ENCODE results near the gene MUC20.

- TF ChIP-seq CTCF (optimal IDR thresholded peaks at IDR 0.05 in 1 of 3, IDR thresholded peaks at IDR 0.05 in 1 of 3, conservative IDR thresholded peaks at IDR 0.05 in 1 of 3; ENCODE audit: extremely low read depth in 1 of 3, insufficient read depth in 2 of 3, low read length in 3 of 3) (no peak), EZH2 (IDR thresholded peaks at IDR 0.05; ENCODE audit: low read length) (no peak)
These were observed 12.7 kb upstream of the MUC20 start for GRCh38 chr3:195708061-195708460.

Data from keratinocyte (primary cell).